GM12892 (cell line): Measurements from ENCODE around the gene DNM3.

ENCODE experiments used
- POLR2A ChIP-seq: IDR thresholded peaks from 2 replicates; pipeline ENCODE4 v1.6.1; 2011; ENCODE audit warnings: low read depth, low read length, control low read depth
- POLR2AphosphoS5 ChIP-seq: IDR thresholded peaks from 2 replicates; pipeline ENCODE4 v1.6.1; 2011; ENCODE audit warnings: low read depth, low read length, control low read depth
- TAF1 ChIP-seq: IDR thresholded peaks from 2 replicates; pipeline ENCODE4 v1.6.1; 2011; ENCODE audit warnings: low read depth, mild to moderate bottlenecking, control low read depth, low read length, borderline replicate concordance

GRCh38 chr1:172266528-172267174 is 425.4 kb downstream of the DNM3 start:
- TF ChIP-seq POLR2A (no peak), POLR2AphosphoS5 (no peak), TAF1 (no peak)
